Activated naive CD8-positive, alpha-beta T cell treated with anti-CD3 and anti-CD28 coated beads, Interleukin-2, amount 50 U/mL, for 24 hours (primary cell): ENCODE data around the gene ITPKC.

Experiments
- ATAC-seq: fragments of 150-1000 bp; cut with Tn5 transposase; one replicate; pipeline ENCODE4 v1.10.0; 2021
- DNase-seq: peaks from one replicate; pipeline ENCODE4 v3.0.0; 2021
- H3K27ac Mint-ChIP-seq: one replicate; pipeline ENCODE4 v1.8.0; 2021; ENCODE audit warnings: mild to moderate bottlenecking, mixed read lengths
- H3K27me3 Mint-ChIP-seq: one replicate; pipeline ENCODE4 v1.8.0; 2021; ENCODE audit warnings: mixed read lengths
- H3K36me3 Mint-ChIP-seq: one replicate; pipeline ENCODE4 v1.8.0; 2021; ENCODE audit warnings: low read depth, mixed read lengths
- H3K4me1 Mint-ChIP-seq: one replicate; pipeline ENCODE4 v1.8.0; 2021; ENCODE audit warnings: mixed read lengths
- H3K4me3 Mint-ChIP-seq: one replicate; pipeline ENCODE4 v1.8.0; 2021; ENCODE audit warnings: mild to moderate bottlenecking, moderate library complexity, mixed read lengths
- H3K9me3 Mint-ChIP-seq: one replicate; pipeline ENCODE4 v1.8.0; 2021; ENCODE audit warnings: mixed read lengths

ITPKC gene

DNA sequence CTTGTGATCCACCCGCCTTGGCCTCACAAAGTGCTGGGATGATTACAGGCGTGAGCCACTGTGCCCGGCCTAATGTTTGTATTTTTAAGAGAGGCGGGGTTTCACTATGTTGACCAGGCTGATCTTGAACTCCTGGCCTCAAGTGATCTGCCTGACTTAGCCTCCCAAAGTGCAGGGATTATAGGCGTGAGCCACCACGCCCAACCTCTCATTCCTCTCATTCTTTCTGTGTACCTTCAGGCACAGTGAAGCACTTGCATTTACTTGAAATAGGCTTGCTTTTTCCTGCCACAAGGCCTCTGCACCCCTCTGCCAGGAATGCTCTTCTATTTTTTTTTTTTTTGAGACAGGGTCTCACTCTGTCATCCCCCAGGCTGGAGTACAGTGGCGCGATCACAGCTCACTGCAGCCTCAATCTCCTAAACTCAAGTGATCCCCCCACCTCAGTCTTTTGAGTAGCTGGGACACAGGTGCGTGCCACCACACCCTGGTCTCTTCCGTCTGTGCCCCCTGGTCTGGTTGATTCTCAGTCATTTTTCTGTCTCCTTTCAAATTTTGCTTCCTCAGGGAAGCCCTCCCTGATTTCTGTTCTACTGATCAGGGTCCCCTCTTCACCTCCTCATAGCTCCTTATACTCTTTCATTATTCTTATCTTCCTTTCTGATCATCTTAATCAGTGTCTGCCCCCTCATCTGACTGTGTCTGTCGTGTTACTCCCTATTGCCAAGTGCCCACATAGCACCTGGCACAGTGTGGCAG is 18.3 kb downstream of the ITPKC start:
- DNase-seq (no peak), ATAC-seq (no peak)
- Mint-ChIP-seq H3K36me3 (peaks cover 23% of the 10 kb centered on the region), H3K4me3 (no peak overlapping the region), H3K27ac (no peak overlapping the region), H3K4me1 (no peaks in the 10 kb centered on the region), H3K27me3 (no peaks in the 10 kb centered on the region), H3K9me3 (no peaks in the 10 kb centered on the region)

DNA sequence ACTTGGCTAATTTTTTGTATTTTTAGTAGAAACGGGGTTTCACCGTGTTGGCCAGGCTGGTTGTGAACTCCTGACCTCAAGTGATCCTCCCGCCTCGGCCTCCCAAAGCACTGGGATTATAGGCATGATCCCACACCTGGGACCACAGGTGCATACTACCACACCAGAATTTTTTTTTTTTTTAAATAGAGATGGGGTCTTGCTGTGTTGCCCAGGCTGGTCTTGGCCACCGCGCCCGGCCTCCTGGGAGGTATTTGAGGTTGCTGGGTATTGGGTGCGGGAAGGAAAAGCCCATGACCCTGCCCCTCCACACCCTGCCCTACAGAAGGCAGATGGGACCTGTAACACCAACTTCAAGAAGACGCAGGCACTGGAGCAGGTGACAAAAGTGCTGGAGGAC is 19.7 kb downstream of the ITPKC start:
- peaks cover 15% of the 10 kb centered on the region for H3K36me3 Mint-ChIP-seq

GRCh38 chr19:40737102-40737644 is 20.3 kb downstream of the ITPKC start:
- H3K27me3 Mint-ChIP-seq = no peaks in the 10 kb centered on the region
- H3K36me3 Mint-ChIP-seq = peaks cover 15% of the 10 kb centered on the region
- DNase-seq (no peak), ATAC-seq (no peak)
- no peak overlapping the region for H3K4me3 Mint-ChIP-seq
- H3K27ac Mint-ChIP-seq = no peak overlapping the region
- H3K9me3 Mint-ChIP-seq = no peaks in the 10 kb centered on the region
- H3K4me1 Mint-ChIP-seq = no peaks in the 10 kb centered on the region

More for the DNA sequence above, 19.7 kb downstream of the ITPKC start:
- DNase-seq = no peak
- H3K4me3 Mint-ChIP-seq = no peak overlapping the region
- H3K9me3 Mint-ChIP-seq = no peaks in the 10 kb centered on the region
- no peak overlapping the region for H3K27ac Mint-ChIP-seq
- no peaks in the 10 kb centered on the region for H3K27me3 Mint-ChIP-seq
- no peak for ATAC-seq
- H3K4me1 Mint-ChIP-seq = no peaks in the 10 kb centered on the region

DNA sequence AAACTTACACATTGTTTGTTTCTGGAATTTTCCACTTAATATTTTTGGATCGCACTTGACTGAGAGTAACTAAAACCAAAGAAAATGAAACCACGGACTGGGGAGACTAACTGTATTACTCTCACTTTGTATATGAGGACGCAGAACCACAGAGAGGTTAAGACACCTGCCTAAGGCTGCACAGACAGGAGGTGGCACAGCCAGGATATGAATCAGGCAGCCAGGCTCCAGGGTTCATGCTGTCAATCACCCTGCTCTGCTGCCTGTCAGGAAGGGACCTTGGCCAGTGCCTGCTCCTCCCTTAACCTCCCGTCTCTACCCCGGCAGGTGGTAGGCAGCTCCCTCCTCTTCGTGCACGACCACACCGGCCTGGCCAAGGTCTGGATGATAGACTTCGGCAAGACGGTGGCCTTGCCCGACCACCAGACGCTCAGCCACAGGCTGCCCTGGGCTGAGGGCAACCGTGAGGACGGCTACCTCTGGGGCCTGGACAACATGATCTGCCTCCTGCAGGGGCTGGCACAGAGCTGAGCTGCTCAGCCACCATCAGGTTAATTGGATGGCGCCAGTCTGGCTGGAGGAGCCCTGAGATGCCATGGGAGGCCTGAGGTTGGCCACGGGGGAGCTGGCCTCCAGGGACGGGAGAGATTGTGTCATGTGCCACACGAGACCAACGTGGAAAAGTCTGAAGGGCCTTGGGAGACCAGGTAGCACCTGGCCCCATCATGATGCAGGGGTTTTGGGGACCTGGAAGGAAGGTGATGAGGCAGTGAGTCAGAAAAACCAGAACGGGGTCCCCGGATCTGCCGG is 22.3 kb downstream of the ITPKC start:
- no peaks in the 10 kb centered on the region for H3K27me3 Mint-ChIP-seq
- peak overlapping the region; percentile 60 for H3K27ac Mint-ChIP-seq
- H3K4me3 Mint-ChIP-seq = no peak overlapping the region
- H3K36me3 Mint-ChIP-seq = peaks cover 4% of the 10 kb centered on the region
- ATAC-seq (no peak), DNase-seq (no peak)
- H3K9me3 Mint-ChIP-seq = no peaks in the 10 kb centered on the region
- no peaks in the 10 kb centered on the region for H3K4me1 Mint-ChIP-seq

DNA sequence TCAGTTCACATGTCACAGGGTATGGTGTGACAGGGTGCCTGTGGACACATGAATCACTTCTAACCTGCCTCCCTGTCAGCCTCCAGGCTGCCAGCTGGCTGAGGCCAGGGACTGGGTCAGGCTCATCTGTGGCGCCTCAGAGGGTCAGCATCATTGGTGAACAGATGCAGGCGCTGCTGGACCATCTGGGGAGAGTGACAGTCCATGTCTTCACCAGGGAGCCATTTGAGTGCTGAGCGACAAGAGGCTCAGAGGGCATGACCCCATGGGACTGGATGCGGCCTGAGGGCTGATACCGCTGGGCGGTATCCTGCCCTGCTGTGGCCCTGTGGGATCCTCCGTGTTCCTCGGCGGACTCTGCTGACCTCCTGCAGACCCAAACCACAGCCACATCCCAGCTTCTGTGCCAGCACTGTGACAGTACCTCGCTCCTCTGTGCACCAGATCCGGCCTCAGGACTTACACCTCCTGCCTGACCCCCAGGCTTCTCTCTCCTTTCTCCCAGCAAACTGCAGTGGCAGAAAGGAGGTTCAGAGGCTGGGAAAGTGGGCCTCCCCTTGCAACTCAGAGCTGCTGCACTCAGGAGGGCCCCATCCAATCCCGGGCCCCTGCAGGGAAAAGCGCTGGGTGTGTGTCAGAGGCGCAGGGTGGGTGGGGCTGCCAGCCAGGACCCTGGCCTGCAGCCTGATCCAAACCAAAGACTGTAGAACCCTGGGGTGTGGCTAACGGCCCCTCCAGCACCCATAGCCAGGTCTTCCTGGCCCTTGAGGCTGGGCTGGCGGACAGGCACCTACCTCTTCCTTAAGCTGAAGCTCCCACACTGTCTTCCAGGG is 23.2 kb downstream of the ITPKC start:
- ATAC-seq (no peak), DNase-seq (no peak)
- no peaks in the 10 kb centered on the region for H3K27me3 Mint-ChIP-seq
- H3K27ac Mint-ChIP-seq = no peak overlapping the region
- H3K4me1 Mint-ChIP-seq = no peaks in the 10 kb centered on the region
- peaks cover 2% of the 10 kb centered on the region for H3K36me3 Mint-ChIP-seq
- no peak overlapping the region for H3K4me3 Mint-ChIP-seq
- H3K9me3 Mint-ChIP-seq = no peaks in the 10 kb centered on the region

DNA sequence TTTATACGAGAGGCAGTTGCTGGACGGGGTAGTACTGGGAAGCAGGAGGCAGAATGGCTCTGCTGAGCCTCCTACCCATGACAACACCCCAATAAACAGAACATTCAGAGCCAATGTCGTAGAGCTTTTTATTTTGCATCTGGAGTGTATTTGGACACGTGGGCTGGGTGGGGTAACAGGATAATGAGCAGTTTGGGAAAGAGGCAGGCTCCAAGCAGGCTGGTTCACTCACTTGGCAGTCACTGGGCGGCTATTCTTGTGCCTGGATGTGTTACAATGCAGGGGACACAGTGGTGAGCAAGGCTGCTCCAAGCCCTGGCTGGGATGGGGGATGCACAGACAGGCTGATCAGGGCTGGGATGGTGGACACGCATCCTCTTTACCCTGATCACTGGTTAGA is 23.8 kb downstream of the ITPKC start:
- Mint-ChIP-seq H3K9me3 (no peaks in the 10 kb centered on the region), H3K27ac (no peak overlapping the region), H3K4me3 (no peak overlapping the region), H3K27me3 (no peaks in the 10 kb centered on the region), H3K36me3 (peaks cover 2% of the 10 kb centered on the region), H3K4me1 (no peaks in the 10 kb centered on the region)
- no peak for DNase-seq
- no peak for ATAC-seq

- Mint-ChIP-seq H3K4me3 (no peak overlapping the region), H3K27me3 (no peaks in the 10 kb centered on the region), H3K9me3 (no peaks in the 10 kb centered on the region), H3K36me3 (peaks cover 2% of the 10 kb centered on the region), H3K4me1 (no peaks in the 10 kb centered on the region), H3K27ac (no peak overlapping the region)
- no peak for ATAC-seq
- DNase-seq = no peak
Observed at GRCh38 chr19:40741527-40742390, 24.8 kb downstream of the ITPKC start.

- H3K27ac Mint-ChIP-seq = no peak overlapping the region
- H3K27me3 Mint-ChIP-seq = no peaks in the 10 kb centered on the region
- H3K9me3 Mint-ChIP-seq = no peaks in the 10 kb centered on the region
- no peak overlapping the region for H3K4me3 Mint-ChIP-seq
- no peaks in the 10 kb centered on the region for H3K4me1 Mint-ChIP-seq
- peaks cover 2% of the 10 kb centered on the region for H3K36me3 Mint-ChIP-seq
- ATAC-seq (no peak), DNase-seq (no peak)
Observed at GRCh38 chr19:40742477-40742876, 25.6 kb downstream of the ITPKC start.

GRCh38 chr19:40742886-40743285 is 26.0 kb downstream of the ITPKC start:
- Mint-ChIP-seq H3K4me1 (peaks cover under 1% of the 10 kb centered on the region), H3K4me3 (no peak overlapping the region), H3K27ac (no peak overlapping the region), H3K27me3 (no peaks in the 10 kb centered on the region), H3K36me3 (no peaks in the 10 kb centered on the region), H3K9me3 (no peaks in the 10 kb centered on the region)
- ATAC-seq (no peak), DNase-seq (no peak)

GRCh38 chr19:40743926-40744325 is 27.0 kb downstream of the ITPKC start:
- H3K27ac Mint-ChIP-seq = no peak overlapping the region
- H3K4me3 Mint-ChIP-seq = no peak overlapping the region
- no peak for DNase-seq
- H3K27me3 Mint-ChIP-seq = no peaks in the 10 kb centered on the region
- no peaks in the 10 kb centered on the region for H3K36me3 Mint-ChIP-seq
- no peaks in the 10 kb centered on the region for H3K9me3 Mint-ChIP-seq
- peaks cover 7% of the 10 kb centered on the region for H3K4me1 Mint-ChIP-seq
- no peak for ATAC-seq

DNA sequence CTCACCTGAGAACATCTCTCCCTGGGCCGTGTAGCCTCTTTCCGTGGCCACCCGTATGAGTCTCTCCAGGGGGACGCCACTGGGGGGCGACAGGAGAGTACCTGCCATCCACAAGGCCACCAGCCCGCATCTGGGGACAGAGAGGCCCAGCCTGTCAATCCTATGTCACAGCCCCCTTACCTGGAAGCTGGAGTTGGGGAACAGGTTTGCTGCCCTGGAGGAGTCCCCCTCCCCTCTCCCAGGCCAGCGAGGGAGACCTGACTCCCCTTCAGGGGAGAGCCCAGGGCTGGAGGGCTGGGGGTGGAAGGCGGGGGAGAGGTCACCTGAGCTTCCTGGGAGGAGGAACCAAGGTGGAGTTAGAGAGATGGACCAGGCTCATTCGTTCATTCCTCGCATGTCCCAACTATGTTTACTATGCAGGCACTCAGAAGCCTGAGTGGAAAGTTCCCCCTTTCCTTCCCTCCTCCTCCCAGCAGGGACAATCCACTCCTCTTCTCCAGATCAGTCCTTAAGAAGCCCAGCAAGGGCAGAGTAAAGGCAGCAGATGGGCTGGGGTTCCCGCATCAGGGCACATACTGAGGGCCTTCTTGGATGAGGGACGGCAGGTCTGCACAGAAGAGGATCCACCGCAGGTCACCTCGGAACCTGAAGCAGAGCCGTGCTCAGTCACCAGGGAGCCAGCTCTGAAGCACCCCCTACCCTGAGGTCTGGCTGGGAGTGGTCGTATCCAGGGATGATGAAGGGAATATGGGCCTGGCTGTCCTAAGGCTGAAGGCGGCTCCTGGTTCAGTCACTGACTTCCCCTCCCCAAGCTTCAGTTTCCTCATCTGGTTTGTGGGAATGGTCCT is 27.9 kb downstream of the ITPKC start:
- peak; percentile 53 for DNase-seq
- H3K36me3 Mint-ChIP-seq = no peaks in the 10 kb centered on the region
- H3K27me3 Mint-ChIP-seq = no peaks in the 10 kb centered on the region
- H3K4me3 Mint-ChIP-seq = no peak overlapping the region
- peak; percentile 52 for ATAC-seq
- no peaks in the 10 kb centered on the region for H3K9me3 Mint-ChIP-seq
- H3K4me1 Mint-ChIP-seq = peaks cover 12% of the 10 kb centered on the region
- no peak overlapping the region for H3K27ac Mint-ChIP-seq

- Mint-ChIP-seq H3K27me3 (peaks cover 1% of the 10 kb centered on the region), H3K27ac (no peak overlapping the region), H3K36me3 (peaks cover 2% of the 10 kb centered on the region), H3K4me3 (no peak overlapping the region), H3K9me3 (no peaks in the 10 kb centered on the region), H3K4me1 (peaks cover 18% of the 10 kb centered on the region)
- no peak for ATAC-seq
- DNase-seq = no peak
Observed at GRCh38 chr19:40745402-40745780, 28.5 kb downstream of the ITPKC start.

DNA sequence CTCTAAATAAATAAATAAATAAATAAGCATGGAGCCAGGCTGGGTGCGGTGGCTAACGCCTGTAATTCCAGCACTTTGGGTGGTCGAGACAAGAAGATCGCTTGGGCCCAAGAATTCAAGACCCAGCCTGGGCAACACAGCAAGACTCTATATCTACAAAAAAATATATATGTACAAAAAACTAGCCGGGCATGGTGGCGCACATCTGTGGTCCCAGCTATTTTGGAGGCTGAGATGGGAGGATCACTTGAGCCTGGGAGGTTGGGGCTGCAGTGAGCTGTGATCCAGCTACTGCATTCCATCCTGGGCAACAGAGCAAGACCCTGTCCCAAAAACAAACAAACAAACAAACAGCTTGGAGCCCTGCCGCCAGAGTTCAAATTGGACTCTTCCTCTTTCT is 30.6 kb downstream of the ITPKC start:
- H3K9me3 Mint-ChIP-seq = no peaks in the 10 kb centered on the region
- ATAC-seq = no peak
- no peak overlapping the region for H3K27ac Mint-ChIP-seq
- peaks cover 25% of the 10 kb centered on the region for H3K4me1 Mint-ChIP-seq
- peaks cover 4% of the 10 kb centered on the region for H3K27me3 Mint-ChIP-seq
- no peak overlapping the region for H3K4me3 Mint-ChIP-seq
- peaks cover 19% of the 10 kb centered on the region for H3K36me3 Mint-ChIP-seq
- no peak for DNase-seq
